ENCODE measurements around the gene TBC1D2B.
"Not testable (repeated sequence)": the region's sequence is repeated elsewhere in the genome, so short reads cannot be mapped to it uniquely, and the experiment has no call there.

TBC1D2B gene

DNA sequence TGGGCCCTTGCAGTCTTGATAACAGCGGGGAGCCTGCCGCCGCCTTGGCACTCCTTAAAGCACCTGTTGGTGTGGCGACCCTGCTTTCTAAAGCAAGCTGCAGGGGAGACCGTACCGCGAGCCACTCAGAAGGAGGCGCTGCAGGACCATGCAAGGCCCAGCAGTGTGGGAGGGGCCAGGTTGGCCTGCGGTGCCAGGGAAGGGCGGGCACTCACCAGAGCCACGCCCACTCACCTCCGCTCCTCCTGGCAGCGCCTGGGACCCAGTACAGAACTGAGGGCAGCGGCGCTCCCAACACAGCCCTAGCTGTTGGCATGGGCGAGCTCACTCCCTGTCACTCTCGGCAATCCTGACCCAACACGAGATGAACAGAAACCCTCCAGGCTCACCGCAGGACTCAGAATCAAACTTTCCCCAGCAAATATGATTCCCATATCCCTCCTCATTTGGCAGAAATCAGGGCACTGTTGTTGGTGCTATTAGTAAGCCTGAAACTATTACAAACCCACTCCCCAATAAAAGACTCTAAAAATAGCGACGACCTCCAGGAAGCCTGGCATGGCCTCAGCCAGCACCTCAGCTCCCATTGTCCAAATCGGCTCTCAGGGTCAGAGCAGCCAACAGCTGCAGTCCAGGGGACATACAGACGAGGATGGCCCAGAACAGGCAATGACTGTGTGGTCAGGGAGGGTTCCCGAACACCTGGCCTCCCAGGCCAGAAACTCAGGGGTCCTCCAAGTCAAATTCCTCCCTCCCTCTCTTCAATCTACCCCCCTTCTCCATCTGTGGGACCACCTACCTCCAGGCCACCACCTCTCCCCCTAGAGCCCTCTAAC is 77.2 kb downstream of the TBC1D2B start:
- peak in 2 of 14 donors; percentile 26 to 35 for DNase-seq

DNA sequence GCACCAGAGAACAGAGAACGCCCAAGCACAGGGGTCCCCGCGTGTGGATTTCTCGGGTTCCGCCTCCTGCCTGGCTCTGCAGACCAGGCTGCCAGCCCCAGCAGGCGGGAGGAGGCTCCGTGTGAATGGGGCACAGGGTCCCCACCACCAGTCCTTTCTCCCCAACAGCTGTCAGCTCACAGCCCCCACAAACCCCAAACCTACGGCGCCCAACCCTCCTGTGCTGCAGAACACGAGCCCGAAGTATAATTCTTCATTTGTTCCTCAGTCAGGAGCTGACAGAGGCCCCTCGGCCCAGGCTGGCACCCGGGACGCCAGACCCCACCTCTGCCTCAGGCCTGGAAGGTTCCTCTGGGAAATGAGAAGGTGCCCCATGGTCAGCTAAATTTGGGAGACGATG is 78.0 kb downstream of the TBC1D2B start:
- no peak for DNase-seq

DNA sequence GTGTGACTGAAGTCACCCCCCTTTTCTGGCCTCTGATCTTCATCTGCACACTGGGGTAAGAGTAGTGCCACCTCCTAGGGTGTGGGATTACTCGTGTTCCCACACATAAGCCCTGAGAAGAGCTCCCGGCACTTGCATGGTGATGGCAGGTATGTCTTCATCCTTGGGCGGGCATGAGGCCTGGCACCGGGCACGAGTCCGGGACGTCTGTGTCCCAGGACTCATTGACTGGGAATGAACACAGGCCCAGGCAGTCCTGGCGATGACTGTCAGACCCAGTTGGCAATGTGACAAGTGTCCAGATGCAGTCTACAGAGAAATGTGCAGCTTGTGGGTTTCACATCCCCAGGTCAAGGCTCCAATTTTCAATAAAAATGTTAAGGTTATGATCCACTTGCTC is 78.9 kb downstream of the TBC1D2B start:
- no peak for DNase-seq

DNA sequence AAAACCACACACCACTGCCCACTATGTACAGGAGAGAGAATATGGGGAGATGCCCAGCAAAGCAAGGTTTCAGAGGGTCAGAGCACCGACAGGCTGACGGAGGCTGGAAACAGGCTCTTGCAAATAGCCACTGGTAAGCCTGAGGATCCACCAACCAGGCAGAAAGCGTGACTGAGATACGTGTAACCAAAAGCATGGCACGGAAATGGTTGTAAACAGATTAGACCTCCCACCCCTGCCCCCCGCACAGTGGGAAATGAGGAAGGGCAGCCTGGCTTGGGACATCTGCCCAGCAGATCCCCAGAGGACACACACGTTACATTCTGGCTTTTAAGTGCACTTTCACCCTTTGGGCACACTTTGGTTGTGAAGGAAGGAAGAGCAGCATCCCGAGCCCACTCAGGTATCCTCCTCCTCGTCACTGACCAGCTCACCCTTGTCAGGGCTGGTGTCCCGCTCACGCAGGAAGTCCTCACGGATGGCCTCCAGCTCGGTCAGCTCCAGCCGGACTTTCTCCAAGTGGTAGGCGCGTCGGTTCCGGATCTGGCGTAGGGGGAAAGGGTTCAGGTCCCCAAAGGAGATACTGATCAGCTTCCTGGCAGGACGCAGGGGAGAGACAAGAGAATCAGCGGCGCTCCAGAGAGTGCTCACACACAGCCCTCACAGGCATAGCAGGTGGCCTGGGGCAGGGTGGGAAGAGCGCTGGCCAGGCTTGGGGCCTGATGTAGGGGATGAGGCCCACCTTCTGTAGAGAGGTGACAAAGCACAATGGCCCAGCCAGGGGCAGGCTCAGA is 79.6 kb downstream of the TBC1D2B start:
- DNase-seq, result not testable (repeated sequence)

DNA sequence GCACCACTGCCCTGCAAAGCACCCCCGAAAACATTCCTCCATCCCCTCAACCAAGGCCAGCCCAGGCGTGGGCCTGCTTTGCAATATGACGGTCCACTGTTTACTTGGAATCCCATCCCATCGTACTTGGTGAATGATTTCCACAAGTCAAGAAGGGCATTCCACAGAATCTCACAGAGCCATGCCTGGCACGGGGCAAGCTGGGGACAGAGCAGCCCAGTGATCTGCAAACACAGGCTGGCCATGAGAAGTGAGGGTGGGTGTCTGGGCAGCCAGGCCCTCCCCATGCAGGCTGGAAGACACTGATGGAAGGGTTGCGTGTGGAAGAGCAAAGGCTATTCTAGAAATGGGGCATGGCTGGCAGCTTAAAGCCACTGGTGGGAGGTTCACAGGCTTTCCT is 80.3 kb downstream of the TBC1D2B start:
- not testable (repeated sequence) for DNase-seq

DNA sequence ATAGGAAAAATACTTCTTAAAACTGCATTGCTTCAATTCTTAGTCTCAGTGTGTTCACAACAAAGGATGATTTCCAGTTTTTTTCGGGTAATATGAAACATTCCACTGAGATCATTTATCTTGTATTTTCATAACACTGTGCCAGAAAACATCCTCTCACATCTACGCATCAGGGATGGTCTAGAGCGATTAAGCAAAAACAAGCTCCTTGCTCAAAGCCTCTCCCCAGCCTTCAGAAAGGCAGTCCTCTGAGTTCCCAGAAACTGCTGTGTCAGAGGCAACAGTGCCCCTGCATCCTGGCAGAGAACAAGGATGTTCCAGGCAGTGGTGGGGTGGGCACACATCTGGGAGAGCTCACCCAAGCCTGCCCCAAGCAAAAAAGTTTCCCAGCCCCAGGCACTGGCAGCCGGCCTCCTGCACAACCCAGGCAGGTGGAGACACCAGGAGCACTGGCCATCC is 80.8 kb downstream of the TBC1D2B start:
- not testable (repeated sequence) for DNase-seq

DNA sequence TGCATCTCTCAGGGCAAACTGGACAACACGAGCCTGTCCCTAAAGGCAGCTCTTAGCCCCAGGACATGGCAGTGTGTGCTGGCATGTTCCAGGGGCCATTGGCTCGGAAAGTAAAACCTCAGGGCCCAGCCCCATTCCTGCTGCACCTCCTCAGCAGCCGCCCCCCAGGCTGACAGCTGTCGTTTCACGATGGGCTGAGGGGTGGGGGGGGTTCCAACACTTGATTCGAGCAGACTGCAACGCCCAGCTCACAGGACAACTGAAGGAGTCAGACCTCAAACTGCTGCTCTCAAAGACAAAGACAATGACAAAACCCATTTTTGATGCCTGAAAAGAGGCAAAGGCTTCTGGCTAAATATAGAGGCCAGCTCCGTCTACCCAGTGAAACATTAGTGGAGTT is 81.3 kb downstream of the TBC1D2B start:
- DNase-seq, result not testable (repeated sequence)

DNA sequence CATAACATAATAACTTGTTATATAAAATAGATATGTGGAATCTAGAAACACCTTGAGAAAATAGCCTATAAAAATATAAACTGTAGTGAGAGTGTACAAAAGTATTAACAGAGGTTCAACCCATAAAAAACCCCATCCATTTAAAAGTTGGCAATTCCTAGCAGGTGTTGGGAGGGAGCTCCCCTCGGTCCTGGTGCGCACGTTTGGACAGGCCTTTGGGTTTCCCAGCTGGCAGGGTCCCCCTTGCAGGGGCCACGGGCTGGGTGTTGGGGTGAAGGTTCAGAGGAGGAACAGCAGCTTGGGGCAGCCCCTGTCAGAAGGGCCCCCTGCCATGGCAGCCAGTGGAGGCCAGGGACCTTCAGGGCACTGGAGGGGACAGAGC is 82.0 kb downstream of the TBC1D2B start:
- not testable (repeated sequence) for DNase-seq

DNA sequence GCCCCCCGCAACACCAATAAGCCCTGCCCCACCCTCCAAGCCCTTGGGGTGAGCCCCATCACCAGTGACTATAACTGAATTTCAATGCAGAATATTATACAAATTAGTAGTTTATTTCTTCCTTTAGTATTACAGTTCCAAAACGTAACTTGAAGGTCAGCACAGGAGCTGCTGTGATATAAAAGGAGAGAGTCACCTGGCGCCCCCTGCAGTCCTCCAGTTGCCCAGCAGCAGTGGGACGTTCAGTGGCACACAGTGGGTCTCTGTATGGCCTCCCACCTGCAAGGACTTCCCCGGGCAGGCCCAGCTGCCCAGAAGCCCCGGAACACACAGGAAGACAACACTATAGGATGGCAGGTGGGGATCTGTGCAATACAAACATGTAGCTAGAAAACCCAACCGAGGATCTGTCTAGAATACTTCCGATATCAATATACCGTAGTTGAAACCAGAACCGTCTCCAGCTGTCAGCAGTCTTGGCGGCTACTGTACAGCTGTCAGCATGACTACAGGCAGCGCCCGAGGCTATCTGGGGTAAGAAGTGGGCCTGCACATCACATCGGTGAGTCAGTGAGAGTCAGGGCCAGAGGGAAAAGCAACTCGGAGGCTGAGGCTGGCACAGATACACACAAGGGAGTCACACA is 82.5 kb downstream of the TBC1D2B start:
- peak in 1 of 14 donors; percentile 24 for DNase-seq

DNA sequence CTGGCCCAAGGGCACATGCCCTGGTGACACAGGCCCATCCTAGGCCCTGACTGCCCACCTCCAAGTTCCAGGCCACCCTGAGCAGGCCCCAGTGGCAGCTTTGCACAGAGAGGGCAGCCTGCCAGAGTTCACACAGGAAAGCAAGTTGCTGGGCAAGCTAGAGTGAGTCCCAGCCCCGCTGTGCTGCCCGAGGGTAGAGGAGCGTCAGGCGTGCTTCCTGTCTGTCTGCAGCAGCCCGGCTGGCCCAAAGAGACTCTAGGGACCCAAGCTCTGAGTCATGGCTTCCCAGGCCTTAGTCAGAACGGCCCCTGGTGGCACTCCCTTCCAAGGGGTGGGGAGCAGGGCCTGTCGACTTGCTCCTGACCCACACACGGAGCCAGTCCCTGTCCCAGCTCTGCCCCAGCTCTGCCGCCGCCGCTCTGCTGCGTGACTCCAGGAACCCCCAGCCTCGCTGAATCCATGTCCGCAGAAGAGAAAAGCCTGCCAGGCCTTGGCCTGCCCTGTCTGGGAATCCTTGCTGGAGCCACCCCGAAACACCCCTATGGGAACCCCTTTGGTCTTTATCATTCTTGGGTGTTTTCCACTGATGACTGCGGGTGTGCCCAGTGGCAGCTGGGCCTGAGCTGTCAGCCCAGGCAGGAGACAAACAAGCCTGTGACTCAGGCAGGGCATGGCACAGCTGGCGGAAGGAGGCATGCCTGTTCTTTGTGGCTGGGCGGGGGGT is 83.4 kb downstream of the TBC1D2B start:
- DNase-seq, result peak in 6 of 14 donors; percentile 29 to 91 (median 60)

DNA sequence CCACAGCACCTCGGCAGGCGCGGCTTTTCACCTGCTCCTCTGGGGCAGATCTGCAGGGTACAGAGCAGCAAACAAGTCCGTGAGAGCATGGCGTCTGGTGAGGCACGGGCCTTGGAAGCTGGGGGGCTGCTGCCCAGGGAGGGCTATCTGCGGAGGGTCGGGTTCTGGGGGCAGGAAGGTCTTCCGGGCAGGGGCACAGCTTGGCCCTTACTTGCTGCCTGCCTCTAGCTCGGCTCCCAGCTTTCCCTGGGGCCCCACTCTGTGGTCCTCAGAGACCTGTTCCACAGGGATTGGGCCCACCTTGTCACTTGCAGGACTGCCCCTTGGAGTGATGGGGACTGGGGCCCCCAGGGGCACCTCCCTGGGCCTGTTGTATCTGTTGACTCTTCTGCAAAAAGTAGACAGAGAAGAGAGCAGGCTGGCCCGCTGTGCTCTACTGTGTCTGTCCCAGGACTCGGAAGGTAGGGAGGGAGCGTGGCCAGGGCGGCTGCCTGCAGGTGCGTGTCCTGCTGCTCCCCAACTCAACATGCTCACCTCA is 84.1 kb downstream of the TBC1D2B start:
- DNase-seq, result no peak

DNA sequence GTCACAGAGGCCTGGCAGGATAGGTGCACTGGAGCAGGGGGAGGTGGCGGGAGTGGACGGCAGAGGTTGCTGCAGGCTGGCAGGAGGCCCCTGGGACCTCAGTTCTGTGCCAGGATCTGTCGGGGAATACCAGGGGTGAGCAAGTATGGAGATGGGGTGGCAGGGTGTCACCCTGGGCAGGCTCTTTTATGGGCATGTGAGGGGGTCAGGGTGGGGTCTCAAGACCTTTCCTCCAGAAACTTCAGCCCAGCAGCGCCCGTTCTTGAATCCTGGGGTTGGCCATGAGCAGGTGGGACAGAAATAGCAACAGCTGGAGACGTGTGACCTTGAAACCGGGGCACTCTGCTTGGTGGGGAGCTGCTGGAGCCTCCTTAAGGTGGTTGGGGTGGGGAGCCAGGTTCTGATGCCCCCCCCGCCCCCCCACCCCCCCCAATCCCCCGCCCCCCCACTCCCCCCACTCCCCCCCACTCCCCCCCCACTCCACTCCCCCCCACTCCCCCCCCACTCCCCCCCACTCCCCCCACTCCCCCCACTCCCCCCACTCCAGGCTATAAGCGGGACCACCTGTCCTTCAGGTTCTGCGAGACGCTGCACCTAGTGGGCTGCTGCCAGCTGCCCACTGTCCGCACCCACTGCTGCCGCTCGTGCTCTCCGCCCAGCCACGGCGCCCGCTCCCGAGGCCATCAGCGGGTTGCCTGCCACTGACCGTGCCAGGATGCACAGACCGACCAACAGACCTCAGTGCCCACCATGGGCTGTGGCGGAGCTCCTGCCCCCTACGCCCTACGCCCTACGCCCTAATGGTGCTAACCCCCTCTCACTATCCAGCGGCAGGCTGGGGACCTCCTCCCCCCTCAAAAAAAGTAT is 84.9 kb downstream of the TBC1D2B start:
- DNase-seq, result no peak

DNA sequence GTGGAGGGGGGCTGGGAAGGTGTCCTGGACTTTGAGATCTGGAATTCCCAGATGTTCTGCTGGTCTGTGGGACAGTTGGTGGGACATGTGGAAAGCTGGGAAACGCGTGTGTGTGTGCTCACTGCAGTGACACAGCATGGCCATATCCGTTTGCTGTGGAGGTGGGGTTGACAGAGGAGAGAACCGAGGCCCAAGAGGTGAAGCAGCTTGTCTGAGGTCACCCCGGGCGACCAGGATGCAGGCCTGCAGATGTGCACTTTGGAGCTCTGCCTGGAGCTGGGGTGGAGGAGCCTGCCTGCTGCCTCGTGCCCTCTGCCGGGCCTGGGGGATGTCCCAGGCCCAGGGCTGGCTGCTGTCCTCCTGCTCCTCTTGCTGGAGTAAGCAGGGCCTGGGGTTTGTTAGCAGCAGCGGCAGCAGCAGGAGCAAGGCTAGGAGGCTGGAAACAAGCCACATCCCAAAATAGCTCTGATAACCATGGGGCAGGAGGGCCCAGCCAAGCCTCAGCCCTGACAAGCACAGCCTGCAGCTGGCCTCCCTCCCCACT is 85.8 kb downstream of the TBC1D2B start:
- DNase-seq, result peak in 5 of 14 donors; percentile 14 to 62 (median 22)

DNA sequence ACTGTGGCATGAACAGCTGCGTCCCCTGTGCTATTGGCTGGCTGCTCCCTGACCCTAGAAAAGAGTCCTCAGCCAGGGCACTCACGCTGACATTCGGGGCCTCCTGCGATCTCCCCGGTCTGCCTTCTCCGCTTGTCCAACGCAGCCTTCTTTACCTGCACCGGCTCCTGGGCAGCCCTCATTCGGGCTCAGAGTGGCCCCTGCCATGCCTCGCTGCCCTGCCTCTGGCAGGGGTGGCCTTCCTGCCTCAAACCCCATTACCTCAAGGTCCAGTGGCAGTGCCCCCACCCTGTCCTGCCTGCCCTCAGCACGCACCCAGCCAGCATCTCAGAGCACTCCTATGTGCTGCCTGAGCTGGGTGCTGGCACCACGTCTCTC is 86.5 kb downstream of the TBC1D2B start:
- no peak for DNase-seq

DNA sequence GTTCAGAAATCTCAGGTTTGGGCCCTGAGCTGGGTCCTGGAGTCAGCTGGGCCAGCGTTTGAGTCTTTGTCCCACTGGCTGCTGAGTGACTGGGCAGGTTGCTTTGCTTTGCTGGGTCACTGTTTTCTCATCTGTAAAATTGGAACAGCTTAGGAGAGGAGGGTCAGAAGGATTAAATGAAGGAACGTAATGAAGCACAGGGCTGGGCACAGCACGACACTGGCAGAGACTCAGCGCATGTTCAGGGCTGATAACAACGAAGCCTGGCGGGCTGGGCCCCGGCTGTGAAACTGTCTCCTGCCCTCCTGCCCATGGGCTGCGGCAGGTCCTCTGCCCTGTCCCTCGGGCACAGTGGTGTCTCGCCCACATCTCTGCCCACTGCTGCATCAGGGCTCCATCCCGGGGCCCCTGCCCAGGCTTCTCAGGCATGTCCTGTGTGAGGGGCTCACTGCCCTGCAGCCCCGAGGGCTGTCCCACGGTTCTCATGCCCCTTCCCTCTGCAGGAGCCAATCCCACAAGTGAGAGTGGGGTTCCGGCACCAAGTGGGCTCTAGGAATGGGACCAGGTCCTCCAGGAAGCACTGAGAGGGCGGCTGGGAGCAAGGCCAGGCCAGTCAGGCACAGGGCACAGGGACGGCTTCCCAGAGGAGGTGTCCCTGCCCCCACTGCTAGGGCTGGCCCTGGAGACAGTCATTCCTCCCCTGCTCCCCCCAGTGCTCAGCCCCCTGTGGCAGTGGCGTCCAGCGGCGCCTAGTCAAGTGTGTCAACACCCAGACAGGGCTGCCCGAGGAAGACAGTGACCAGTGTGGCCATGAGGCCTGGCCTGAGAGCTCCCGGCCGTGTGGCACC is 88.0 kb downstream of the TBC1D2B start:
- DNase-seq, result no peak

DNA sequence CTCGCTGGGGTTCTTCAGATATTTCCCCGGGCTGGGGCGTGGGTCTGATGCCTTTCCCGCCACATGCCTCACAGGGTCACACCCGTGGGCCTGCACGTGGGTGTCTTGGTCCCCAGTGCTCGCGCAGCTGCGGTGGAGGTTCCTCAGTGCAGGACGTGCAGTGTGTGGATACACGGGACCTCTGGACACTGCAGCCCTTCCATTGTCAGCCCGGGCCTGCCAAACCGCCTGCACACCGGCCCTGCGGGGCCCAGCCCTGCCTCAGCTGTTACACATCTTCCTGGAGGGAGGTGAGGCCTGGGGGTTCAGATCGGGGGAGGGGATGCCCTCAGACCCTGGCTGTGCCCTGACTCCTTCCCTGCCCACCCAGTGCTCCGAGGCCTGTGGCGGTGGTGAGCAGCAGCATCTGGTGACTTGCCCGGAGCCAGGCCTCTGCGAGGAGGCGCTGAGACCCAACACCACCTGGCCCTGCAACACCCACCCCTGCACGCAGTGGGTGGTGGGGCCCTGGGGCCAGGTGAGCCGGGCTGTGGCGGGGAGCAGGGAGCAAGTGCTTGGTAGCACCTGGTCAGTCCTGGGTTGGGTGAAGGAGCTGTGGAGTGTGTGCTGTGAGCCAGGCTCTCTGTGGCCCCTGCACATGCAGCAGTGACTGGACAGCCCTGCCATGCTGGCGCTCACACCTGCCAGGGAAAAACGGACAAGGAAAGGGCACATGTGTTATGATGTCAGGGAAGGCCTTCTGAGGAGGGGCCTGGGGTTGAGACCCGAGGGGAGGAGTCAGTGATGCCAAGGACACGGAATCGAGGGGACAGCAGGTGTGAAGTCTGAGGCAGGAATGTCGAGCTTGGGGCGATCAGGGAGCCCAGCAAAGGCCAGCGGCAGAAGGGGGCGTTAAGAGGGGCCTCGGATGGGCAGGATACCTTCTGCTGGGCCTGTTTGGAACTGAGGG is 88.9 kb downstream of the TBC1D2B start:
- no peak for DNase-seq

DNA sequence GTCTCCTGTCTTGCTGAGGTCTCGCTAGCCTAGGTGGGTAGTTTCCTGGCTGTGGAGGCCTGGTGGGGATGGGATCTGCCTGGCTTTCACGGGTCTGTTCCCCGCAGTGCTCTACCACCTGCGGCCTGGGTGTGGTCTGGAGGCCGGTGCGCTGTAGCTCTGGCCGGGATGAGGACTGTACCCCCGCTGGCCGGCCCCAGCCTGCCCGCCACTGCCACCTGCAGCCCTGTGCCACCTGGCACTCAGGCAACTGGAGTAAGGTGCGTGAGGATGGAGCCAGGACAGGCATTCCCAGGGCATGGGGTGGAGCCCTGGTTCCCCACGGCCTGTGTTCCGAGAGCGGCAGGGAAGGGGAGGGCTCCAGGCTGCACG is 89.8 kb downstream of the TBC1D2B start:
- DNase-seq, result not testable (repeated sequence)

DNA sequence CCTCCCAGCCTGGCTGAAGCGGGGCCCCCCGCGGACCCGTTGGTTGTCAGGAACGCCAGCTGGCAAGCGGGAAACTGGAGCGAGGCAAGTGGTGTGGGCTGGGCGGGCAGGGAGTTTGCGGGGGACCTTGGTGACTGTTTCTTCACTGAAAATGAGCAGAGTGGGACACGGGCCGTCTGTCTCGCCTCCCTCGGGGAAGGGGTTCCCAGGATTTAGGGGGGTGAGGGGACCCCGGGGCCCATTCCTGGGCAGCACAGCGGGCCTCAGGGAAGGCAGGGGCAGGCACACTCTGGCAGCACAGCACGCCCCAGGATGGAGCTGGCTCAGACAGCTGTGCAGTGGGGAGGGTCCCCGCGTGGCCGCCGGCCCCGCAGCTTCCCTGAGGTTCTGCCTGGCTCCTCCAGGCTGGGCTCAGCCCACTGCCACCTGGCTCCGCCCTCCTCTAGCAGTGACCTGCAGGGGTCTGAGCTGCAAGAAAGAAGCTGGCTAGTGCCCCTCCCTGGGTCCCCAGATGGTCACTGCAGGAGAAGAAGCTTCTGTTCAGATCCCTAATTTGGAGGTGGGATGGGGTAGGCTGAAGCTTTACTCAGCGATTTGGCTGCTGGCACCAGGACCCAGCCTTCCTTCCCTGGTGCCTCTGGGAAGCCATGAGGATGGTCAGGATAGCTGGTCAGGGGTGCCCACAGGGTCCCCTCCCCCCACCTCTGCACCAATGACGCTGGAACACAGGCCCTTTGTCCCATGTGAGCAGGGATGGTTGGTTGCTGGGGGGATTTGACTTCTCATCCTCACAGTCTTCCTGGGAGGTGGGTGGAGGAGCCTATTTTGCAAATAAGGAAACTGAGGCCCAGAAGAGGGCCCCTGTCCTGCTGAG is 90.4 kb downstream of the TBC1D2B start:
- DNase-seq, result peak in 2 of 14 donors; percentile 19 to 49
